NCI-H748 treated with DMSO at 0.1 percent for 48 hours (cell line): ENCODE data around the gene ARR3.
A peak's percentile ranks its signal among the peaks of the same experiment; 100 is the strongest.
"Not testable (repeated sequence)": the region's sequence is repeated elsewhere in the genome, so short reads cannot be mapped to it uniquely, and the experiment has no call there.

Experiments
- DNase-seq: peaks from one replicate; lab custom pipeline; 2025; lab: John Stamatoyannopoulos, UW

The ARR3 gene

DNA sequence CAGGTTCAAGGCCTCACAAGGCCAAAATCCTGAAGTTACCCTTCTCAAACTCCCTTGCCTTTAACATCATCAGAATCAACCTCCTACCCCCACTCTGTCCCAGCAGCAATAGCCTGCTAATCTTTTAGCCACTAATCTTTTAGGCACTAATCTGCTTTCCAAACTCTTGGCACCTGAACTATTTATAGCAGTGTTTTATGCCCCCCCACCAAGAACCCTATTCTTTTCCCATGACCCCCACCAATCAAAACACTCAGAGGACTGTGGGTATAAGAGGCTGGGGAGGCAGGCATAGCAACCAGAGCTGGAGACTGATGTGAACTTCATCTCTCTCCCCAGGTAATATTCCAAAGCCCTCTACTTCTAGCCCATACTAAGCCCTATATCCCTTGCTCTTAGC lies at the start of gene ARR3:
Gene ARR3 (plus strand): TSS at position 301 of the 400 bp plus-strand sequence. CDS start 1,052 bp downstream, outside the sequence.
- DNase-seq, result no peak

DNA sequence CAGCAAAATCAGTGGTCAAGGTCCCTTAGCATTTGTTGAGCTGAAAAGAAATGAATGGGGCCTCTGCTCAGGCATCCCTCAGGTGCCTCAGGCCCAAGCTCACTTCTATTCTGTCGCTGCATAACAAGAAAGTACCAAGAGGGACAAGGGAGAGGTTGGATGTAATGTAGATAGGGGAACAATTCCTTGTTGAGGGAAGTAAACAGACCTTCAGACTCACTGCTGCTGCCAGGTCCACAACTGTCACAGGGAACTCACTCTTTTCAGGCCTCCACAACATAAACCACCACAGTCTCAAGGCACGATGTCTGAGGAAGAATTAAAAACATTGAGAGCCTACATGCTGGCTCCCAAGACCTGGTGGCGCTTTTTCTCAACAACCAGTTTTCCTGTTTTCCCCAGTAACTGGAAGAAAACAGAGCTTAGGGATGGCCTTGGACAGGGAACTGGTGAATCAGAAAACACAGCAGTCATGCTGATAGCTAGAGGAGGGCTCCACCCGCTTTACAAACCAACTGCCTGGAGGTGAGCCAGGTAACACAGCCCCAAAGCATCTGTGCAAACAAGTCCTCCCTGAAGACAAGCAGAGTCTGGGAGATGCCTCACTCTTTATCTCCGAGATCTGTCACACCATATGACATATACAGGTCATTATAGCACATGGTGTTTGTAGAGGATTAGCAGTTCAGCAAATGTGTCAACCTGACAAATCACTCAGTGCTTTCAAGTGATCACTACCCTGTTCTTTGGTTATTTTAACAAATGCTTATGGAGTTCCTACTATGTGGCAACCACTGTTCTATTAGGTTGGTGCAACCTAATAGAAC lies 48.0 kb upstream of the ARR3 start:
- peak; percentile 87 for DNase-seq

DNA sequence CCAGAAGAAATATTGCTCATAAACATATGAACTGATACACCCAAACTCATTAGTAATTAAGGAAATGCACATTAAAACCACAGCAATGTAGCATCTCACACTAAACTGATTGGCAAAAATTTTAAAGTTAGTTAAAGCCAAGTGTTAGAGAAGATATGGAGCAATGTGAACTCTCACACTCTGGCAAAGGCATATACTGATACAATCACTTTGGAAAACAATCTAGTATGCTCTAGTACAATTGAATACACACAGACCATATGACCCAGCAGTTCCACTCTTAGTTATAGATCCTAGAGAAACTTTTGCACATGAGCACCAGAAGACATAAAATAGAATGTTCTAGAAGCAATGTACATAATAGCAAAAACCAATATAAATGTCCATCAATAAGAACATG lies 42.1 kb upstream of the ARR3 start:
- DNase-seq, result no peak

DNA sequence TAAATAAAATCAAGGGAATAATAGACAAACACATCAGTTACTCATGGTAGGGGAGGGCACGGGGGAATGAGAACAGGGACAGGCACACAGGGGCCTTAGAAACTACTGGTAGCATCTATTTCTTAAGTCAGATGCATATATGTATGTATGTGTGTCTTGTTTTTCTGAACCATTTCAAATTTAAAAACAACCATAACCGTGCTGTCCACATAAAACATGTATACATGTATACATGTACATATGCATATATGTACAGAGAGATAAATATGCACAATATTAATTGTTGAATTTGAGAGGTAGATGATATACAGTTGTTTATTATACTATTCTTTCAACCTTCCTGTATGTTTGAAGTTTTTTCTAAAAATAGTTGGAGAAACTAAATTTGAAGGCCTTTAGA lies 41.4 kb upstream of the ARR3 start:
- no peak for DNase-seq

DNA sequence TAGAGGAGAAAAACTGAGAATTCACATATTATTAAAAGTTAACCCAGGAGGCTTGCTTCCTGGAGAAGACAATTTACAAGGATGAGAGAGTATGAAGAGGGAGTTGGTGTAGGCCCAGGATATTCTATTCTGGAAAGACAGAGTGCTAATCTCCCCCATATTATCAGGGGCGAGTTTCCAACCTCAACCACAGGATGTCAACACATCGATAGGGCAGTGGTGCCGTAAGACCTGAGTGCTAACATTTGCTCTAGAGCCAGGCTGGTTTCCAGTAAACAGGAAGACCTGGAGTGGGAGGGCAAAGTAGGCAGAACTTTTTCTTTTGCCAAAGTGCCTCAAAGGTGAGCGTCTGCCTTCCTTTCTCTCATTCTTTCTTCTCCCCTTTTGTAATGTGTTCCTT lies 36.5 kb upstream of the ARR3 start:
- DNase-seq, result no peak

DNA sequence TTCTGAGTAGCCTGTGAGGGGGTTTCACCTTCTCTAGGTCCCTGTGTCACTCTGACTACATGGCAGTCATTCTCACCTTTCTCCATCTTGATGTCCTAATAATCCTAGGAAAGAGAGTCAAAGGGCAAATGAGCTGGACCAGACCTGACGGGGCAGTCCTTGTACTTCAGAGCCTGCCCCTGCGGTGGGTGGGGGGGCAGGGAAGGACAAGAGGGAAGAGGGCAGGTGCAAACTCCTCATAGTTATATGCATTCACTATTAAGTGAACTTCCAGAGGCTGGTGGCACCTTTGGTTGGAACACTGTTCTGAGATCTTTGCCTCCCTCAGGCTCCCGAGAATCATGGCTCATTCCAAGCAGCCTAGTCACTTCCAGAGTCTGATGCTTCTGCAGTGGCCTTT lies 33.8 kb upstream of the ARR3 start, which contains the start of gene AWAT1:
Gene AWAT1 (plus strand): TSS at position 301 of the 400 bp plus-strand sequence. CDS start 41 bp downstream, at position 342.
- no peak for DNase-seq

DNA sequence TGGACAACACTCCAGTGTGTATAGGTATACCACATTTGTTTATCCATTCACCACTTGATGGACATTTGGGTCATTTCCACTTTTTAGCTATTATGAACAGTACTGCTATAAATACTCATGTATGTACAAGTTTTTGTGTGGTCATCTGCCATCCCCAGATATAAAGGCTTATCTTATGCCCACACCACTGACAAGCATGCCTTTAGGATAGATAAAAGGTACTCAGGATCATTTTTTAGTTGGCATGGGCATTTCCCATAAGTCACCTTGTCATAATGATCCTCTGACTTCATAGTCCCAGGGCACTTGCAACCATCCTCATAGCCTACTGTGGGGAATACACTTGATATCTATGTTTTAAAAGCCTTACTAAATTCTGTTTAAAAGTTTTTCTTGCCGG lies 27.4 kb upstream of the ARR3 start:
- no peak for DNase-seq

DNA sequence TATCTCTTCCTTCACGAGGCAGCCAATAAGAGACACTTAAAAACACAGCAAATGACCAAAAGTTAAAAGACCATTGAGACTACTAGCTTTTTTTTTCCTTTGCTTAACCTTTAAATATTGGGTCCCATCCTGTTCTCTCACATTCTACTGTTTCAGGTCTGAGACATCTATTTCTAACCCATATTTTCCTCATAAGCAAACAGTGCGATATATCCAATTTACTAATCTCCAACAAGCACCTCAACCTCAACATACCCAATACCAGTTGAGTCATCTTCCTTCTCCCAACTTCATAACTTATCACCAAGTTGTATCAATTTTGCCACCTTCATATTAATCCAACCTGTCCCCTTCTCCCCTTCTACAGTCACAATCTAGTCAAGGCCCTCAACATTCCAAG lies 26.6 kb upstream of the ARR3 start:
- no peak for DNase-seq

DNA sequence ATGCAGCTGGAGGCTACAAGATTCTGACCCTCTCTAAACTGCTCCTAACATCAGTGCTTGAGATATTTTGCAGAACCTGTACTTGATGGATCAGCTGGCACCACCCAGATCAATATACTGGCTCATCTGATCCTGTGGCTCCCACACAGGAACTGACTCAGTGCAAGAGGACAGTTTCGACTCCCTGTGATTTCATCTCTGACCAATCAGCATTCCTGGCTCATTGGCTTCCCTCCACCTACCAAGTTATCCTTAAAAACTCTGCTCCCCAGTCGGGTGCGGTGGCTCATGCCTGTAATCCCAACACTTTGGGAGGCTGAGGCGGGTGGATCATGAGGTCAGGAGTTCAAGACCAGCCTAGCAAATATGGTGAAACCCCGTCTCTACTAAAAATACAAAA lies 24.5 kb upstream of the ARR3 start:
- DNase-seq, result not testable (repeated sequence)

DNA sequence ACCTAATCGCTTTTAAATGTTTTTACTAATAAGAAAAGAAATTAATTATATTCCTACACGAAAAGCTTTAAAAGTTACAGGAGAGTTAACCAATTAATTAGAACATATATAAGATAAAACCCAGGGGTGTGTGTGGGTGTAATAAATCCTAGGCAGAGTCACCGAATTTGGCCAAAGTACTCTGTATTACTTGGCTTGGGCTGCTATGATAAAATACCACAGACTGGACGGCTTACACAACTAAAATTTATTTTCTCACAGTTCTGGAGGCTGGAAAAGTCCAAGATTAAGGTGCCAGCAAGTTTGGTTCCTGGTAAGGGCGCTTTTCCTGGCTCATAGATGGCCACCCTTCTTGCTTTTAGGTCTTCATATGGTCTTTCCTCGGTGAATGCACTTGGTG lies 23.3 kb upstream of the ARR3 start:
- no peak for DNase-seq

DNA sequence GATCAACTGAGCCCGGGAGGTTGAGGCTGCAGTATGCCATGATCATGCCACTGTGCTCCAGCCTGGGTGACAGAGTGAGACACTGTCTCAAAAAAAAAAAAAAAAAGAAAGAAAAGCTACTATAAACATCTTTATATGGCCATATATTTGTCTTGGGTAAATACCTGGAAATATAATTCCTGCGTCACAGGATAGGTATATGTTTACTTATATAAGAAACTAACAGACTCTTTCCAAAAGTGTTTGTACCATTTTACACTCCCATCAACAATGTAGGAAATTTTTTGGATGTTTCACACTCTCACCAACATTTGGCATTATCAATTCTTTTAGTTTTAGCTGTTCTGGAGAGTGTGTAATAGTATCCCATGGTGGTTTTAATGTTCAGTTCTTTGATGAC lies 20.9 kb upstream of the ARR3 start:
- no peak for DNase-seq

DNA sequence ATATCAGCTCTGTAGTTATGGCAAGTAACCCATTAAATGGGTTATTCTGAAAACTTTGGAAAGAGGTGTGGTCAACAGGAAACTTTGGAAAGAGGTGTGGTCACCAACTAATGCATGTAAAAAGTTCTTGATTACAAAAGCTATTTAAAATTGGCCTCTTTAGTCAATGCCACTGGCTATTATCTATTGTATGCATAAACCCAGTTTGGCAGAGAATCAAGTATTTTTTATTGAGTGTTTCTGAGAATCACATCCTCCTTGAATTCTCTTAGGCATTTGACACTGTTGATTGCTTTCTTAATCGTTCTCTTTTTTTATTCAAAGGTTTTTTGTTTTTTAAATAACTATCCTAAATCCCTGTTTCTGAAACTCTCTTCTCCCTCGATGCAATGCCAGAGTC lies 15.6 kb upstream of the ARR3 start:
- no peak for DNase-seq

DNA sequence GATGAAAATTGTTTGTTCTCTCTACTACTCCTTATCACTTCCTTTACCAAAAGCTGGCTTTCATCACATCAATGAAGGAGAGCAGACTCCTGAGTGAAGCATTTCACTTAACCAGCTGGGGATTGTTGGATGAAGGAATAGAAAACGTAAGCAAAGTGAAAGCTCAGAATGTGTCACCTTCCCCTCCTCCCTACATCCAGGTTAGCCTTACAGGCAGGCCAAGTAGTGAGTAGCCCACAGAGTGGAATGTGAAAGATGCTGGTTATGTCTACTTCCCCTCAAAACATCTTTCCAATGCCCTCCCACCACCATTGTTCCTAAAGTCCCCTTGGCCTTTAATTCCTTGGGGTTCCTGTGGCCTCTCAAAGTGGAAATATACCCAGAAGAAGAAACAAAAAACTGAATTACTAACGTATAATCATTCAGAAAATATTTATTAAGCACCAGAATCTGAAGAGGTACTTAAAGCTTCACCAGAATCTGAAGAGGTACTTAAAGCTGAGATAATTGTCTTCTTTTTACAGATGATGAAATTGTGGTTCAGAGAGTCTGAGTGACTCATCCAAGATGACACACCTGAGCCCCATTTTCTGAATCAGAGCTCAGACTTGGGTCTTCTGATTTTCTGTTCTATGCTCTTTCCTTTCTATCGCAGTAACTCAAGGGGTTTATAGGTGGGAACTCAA lies 14.6 kb upstream of the ARR3 start:
- DNase-seq, result no peak

DNA sequence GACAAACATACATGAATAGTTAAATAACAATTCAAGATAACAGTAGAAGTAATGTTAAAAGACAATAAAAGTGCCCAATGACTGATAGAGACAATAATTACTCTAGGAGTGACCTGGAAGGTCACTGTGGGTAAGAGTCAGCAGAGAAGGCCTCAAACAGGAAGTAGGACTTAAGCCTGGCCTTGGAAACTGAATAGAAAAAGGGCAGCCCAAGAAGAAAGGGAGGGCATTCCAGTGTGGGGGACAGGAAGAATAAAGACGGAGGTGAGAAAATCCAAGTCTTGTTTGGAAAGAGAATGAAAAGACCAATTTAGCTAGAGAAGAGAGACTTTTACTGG lies 14.1 kb upstream of the ARR3 start:
- no peak for DNase-seq

DNA sequence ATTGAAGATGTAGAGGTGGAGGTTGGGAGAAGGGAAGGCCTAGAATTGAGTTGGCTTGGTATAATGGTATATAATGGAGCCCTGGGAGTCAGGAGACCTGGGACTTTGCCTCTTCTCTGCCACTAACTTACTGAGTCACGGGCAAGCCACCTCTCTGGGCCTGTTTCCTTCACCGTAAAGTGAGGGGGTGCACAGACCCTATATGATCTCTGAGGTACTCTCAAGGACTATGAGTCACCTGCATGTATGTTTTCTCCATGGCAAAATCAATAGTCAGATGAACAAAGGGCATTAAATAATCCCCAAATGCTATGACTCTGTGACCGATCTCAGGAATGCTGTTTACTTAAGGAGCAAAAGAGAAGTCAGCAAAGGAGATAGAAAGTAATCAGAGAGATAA lies 13.2 kb upstream of the ARR3 start:
- no peak for DNase-seq

DNA sequence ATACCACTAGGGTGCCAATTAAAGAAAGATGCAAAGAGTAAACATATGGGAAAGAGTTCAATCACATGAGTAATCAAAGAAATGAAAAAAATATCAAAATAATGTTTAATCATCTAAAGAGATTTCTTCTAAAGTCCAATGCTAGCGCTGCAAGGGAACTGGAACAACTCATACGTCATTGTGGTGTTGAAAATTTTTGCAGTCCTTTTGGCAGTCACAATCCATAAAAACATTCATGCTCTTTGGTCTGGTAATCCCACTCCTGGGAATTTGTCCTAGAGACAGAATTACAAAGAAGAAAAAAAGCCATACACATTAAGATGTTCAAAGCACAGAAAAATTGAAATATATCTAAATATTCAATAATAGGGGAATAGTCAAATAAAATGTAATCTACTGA lies 12.7 kb upstream of the ARR3 start:
- no peak for DNase-seq

DNA sequence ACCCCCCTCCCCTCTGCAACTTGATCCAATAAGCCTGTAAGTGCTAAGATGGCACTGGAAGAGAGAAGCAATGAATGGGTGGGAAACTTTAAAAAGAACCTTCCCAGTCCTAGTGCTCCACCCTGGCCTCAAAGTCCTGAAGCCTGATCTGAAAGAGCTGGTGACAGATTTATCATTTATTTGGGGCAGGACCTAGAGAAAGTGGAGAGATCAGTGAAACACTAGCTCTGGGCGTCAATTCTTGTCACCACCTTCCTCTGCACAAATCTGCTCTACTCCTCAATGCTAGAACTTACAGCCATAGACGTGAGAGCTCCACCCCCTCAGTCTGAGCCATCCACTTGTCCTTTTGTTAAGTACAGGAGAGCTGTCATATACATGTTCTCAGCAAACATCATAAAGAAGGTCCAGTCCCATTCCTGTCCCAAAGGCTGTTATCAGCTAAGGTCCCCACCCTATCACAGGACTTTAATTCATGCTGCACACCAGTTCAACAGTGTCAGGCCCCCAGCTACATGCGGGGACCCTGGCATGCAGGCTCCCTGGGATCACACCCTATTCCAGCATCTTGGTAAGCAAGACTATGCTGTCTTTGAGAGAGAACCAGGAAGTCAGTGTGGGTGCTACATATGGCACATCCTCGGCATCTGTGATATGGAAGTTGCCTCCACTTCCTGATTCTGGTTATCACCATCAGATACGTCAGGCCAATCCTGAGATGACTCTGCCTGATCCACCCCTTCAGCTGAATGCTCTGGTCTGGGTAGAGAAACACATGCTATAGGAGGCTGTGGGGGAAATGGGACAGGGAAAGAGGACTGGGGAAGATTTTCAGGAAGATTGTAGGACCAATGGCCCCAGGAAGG lies 10.5 kb upstream of the ARR3 start:
- no peak for DNase-seq

DNA sequence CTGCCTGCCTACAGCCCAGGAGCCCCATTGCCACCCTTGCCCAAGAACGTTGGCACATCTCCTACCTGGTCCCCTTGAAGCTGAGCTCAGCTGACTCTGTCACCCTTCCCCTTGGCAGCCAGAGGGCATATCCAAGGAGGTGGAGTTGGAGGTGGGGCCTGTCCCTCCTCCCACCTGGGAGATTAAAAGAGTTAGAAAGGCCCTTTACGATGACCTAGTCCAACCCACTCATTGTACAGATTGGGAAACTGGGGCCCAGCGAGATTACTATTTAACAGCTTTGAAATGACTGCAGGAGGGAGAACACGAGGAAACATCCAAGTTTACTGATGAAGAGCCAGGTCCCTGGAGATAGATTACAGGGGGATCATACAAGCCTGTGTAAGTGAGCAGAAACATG lies 8.0 kb upstream of the ARR3 start, which contains the start of gene P2RY4:
Gene P2RY4 (minus strand): TSS at position 101 of the 400 bp plus-strand sequence. CDS start 580 bp downstream, outside the sequence.
- DNase-seq, result no peak

DNA sequence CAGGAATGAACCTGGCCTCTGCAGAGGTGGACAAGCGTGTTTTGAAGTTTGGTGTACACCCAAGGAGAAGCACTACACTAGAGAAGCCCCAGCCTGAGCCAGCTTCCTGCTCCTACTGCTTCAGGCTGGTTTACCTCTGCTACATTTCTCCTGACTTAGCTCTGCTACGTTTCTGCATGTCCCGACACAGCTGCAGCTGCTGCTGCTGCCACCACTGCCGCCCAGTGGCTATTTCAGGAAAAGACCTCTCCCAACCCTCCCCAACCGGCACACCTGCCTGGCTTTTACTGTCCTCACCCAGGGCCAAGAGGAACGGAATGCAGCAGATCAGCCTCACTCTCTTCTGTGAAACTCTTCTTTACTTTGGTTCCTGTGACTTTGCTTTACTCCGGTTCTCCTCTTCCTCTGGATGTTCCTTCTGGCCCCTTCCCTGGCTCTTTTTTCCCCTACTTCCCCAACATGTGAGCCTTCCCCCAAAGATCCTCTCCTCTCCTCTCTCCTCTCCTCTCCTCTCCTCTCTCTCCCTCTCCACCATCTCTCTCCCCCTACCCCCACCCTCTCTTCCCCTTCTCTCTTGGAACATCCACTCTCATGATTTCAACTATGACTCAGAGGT lies 5.1 kb upstream of the ARR3 start:
- DNase-seq, result peak; percentile 22

DNA sequence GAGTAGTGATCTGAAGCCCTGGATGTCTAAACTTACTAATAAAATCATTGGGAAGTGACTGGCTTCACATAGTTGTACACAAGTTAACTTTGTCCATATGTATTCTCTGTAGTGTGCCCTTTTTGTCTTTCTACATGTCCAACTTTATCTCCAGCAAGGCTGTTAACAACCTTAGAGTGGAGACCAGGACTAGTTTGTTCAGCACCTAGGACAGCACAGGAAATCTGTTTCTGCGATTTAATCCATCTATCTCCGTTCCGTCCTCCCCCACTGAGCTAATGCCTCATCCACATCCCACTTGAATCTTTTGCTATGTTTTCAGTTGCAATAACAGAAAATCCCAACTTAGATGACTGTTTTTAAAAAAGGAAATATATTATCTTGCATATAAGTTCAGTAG lies 3.4 kb upstream of the ARR3 start:
- no peak for DNase-seq

DNA sequence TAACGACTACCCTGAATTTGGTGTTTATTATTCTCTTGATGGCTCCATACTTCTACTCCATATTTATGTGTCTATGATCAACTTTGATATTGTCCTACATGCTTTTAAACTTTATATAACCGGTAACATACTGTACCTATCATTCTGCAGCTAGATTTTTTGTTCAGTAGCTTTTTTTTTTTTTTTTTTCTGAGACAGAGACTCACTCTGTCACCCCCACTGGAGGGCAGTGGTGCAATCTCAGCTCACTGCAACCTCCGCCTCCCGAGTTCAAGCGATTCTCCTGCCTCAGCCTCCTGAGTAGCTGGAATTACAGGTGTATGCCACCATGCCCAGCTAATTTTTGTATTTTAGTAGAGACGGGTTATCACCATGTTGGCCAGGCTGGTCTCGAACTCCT lies 5.9 kb downstream of the ARR3 start:
- not testable (repeated sequence) for DNase-seq

DNA sequence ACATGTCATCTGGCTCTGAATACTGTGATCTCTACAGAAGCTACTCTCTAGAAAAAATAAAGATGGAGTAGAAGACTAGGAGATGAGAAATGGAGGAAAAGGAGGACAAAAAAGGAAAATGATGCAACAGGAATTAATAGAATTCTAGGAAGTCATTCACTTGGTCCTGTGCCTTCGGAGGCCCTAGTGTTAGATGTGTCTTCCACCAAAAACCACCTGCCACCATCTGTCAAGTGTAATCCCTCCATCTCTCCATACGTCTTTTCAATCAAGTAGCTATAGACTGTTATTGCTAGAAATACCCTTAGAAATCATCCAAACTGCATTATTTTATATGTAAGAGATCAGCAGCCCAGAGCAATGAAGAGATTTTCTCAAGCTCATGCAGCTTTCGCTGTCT lies 10.9 kb downstream of the ARR3 start:
- DNase-seq, result no peak
